PC-9 (cell line): Measurements from ENCODE around the gene THAP10. TPM values are rescaled to one million over a fixed set of nuclear protein-coding genes. Genes with fewer than 3 reads are reported as not detected.
"Not testable (repeated sequence)": the region's sequence is repeated elsewhere in the genome, so short reads cannot be mapped to it uniquely, and the experiment has no call there.

Source experiments
- BruUV-seq: library from RNA; stranded (reverse); fragments of 400-500 nt; replicated peaks from 2 replicates; lab custom pipeline; 2021; lab: Mats Ljungman, UMichigan
- CTCF ChIA-PET: fragments of 300-600 bp; sonication (Branson Sonifier 250); formaldehyde crosslinking; loops from one replicate; lab custom pipeline; 2022; ENCODE audit warnings: antibody characterized with exemption; lab: Charles Lee
- POLR2A ChIA-PET: fragments of 300-600 bp; sonication (Branson Sonifier 250); formaldehyde crosslinking; loops from one replicate; lab custom pipeline; 2022; ENCODE audit warnings: antibody characterized with exemption; ENCODE audit not compliant: unreplicated experiment; lab: Charles Lee
- DNase-seq, 2 experiments: peaks; one replicate each; pipeline versions ENCODE4 v3.0.0 to v3.0.0-alpha.2; 2015 to 2022; ENCODE audit warnings: mixed read lengths in 1 of 2
- H2AFZ ChIP-seq: fragments of 200-600 bp; sonication (generic); 2 replicates; pipeline ENCODE4 v1.8.1; 2017; ENCODE audit warnings: antibody characterized with exemption
- H3F3A ChIP-seq: fragments of 200-600 bp; sonication (generic); 2 replicates; pipeline ENCODE4 v1.8.1; 2017; ENCODE audit warnings: antibody characterized with exemption, mild to moderate bottlenecking, low read depth; ENCODE audit not compliant: insufficient read depth
- H3K27ac ChIP-seq: fragments of 200-600 bp; sonication (generic); 2 replicates; pipeline ENCODE4 v1.6.1; 2016; ENCODE audit warnings: mixed run types
- H3K27me3 ChIP-seq: fragments of 200-600 bp; sonication (generic); 2 replicates; pipeline ENCODE4 v1.6.1; 2016; ENCODE audit warnings: low read depth, mixed run types; ENCODE audit not compliant: insufficient read depth
- H3K36me3 ChIP-seq: fragments of 200-600 bp; sonication (generic); 2 replicates; pipeline ENCODE4 v1.6.1; 2016; ENCODE audit warnings: low read depth, mixed run types
- H3K4me1 ChIP-seq: fragments of 200-600 bp; sonication (generic); replicated peaks from 2 replicates; pipeline ENCODE4 v1.6.1; 2016; ENCODE audit warnings: mixed run types; ENCODE audit not compliant: insufficient read depth
- H3K4me2 ChIP-seq: fragments of 200-600 bp; sonication (generic); 2 replicates; pipeline ENCODE4 v1.6.1; 2017; ENCODE audit warnings: mixed run types
- H3K4me3 ChIP-seq: fragments of 200-600 bp; sonication (generic); 2 replicates; pipeline ENCODE4 v1.6.1; 2016; ENCODE audit warnings: mixed run types
- H3K79me2 ChIP-seq: fragments of 200-600 bp; sonication (generic); 2 replicates; pipeline ENCODE4 v1.6.1; 2017; ENCODE audit warnings: low read depth, mixed run types
- H3K9me2 ChIP-seq: fragments of 200-600 bp; sonication (generic); 2 replicates; pipeline ENCODE4 v1.8.1; 2017; ENCODE audit warnings: mild to moderate bottlenecking; ENCODE audit not compliant: insufficient read depth
- H3K9me3 ChIP-seq: fragments of 200-600 bp; sonication (generic); 2 replicates; pipeline ENCODE4 v1.8.1; 2016; ENCODE audit warnings: low read depth; ENCODE audit not compliant: insufficient read depth
- H4K20me1 ChIP-seq: fragments of 200-600 bp; sonication (generic); 2 replicates; pipeline ENCODE4 v1.8.1; 2017; ENCODE audit not compliant: insufficient read depth
- CTCF ChIP-seq: fragments of 200-600 bp; sonication (generic); conservative IDR thresholded peaks from 2 replicates; pipeline ENCODE4 v1.6.1; 2017; ENCODE audit warnings: mixed run types, antibody characterized with exemption, mild to moderate bottlenecking, moderate library complexity
- EZH2 ChIP-seq: fragments of 200-600 bp; sonication (generic); IDR thresholded peaks from 2 replicates; pipeline ENCODE4 v1.8.0; 2017; ENCODE audit warnings: antibody characterized with exemption, low read depth
- intact Hi-C: fragments of 100-400 bp; cut with micrococcal nuclease; formaldehyde crosslinking; loops from one replicate; pipeline ENCODE4 v1.10.0; 2022; ENCODE audit not compliant: unreplicated experiment
- total RNA-seq: library from RNA; stranded (reverse); gene quantifications from 2 replicates; pipeline ENCODE4 v1.2.3, GENCODE V29; 2021

The THAP10 gene
- total RNA-seq, 1 experiment from 2014 or later, result 5.5 TPM

GRCh38 chr15:70933411-70933810, 41.2 kb upstream of the THAP10 start:
- no peak overlapping the region for H3K4me2 ChIP-seq
- intact Hi-C loops, result no loop called here

GRCh38 chr15:70932397-70932796, 40.2 kb upstream of the THAP10 start:
- ChIA-PET POLR2A (no interaction called here), CTCF (no interaction called here)
- no TSS peak for BruUV-seq

More at GRCh38 chr15:70933411-70933810, 41.2 kb upstream of the THAP10 start:
- no peaks in the 10 kb centered on the region for H3K9me3 ChIP-seq
- no peak overlapping the region for H3K4me3 ChIP-seq
- DNase-seq, result no peak
- TF ChIP-seq CTCF (no peak), EZH2 (no peak)
- no peaks in the 10 kb centered on the region for H3K79me2 ChIP-seq
- no peaks in the 10 kb centered on the region for H3F3A ChIP-seq
- CTCF ChIA-PET, result no interaction called here
- no peaks in the 10 kb centered on the region for H3K9me2 ChIP-seq
- POLR2A ChIA-PET, result interaction anchor here (0.7 kb wide), 1 partner anchor 1899 kb away, joined by 6 read pairs; no protein-coding TSS in a partner anchor
- no peaks in the 10 kb centered on the region for H3K4me1 ChIP-seq
- no peak overlapping the region for H3K27ac ChIP-seq
- no peaks in the 10 kb centered on the region for H3K27me3 ChIP-seq
- BruUV-seq, result no TSS peak
- no peaks in the 10 kb centered on the region for H4K20me1 ChIP-seq
- no peak overlapping the region for H2AFZ ChIP-seq
- H3K36me3 ChIP-seq, result no peaks in the 10 kb centered on the region

GRCh38 chr15:70931821-70932220, 39.6 kb upstream of the THAP10 start:
- H3K4me2 ChIP-seq, result no peak overlapping the region
- BruUV-seq, result no TSS peak
- intact Hi-C loops, result no loop called here

More at GRCh38 chr15:70932397-70932796, 40.2 kb upstream of the THAP10 start:
- no peak overlapping the region for H3K4me2 ChIP-seq
- no peak for DNase-seq
- no peaks in the 10 kb centered on the region for H3K9me3 ChIP-seq
- no peak overlapping the region for H2AFZ ChIP-seq
- intact Hi-C loops, result no loop called here
- no peaks in the 10 kb centered on the region for H4K20me1 ChIP-seq
- no peaks in the 10 kb centered on the region for H3K36me3 ChIP-seq
- no peaks in the 10 kb centered on the region for H3K4me1 ChIP-seq
- no peaks in the 10 kb centered on the region for H3F3A ChIP-seq
- TF ChIP-seq EZH2, result no peak
- TF ChIP-seq CTCF, result no peak
- no peaks in the 10 kb centered on the region for H3K27me3 ChIP-seq
- no peak overlapping the region for H3K27ac ChIP-seq
- H3K9me2 ChIP-seq, result no peaks in the 10 kb centered on the region
- no peak overlapping the region for H3K4me3 ChIP-seq
- H3K79me2 ChIP-seq, result no peaks in the 10 kb centered on the region

GRCh38 chr15:70926914-70927313, 34.7 kb upstream of the THAP10 start:
- H3K36me3 ChIP-seq, H3K27me3 ChIP-seq, DNase-seq, H3F3A ChIP-seq, POLR2A ChIA-PET, H3K9me3 ChIP-seq, intact Hi-C loops, H2AFZ ChIP-seq, H3K9me2 ChIP-seq, H3K79me2 ChIP-seq, H3K4me1 ChIP-seq, H3K4me2 ChIP-seq, CTCF ChIA-PET, H3K27ac ChIP-seq, BruUV-seq, H4K20me1 ChIP-seq, H3K4me3 ChIP-seq: not testable (repeated sequence)

More at GRCh38 chr15:70931821-70932220, 39.6 kb upstream of the THAP10 start:
- no peaks in the 10 kb centered on the region for H3K79me2 ChIP-seq
- H3K9me3 ChIP-seq, result no peaks in the 10 kb centered on the region
- H2AFZ ChIP-seq, result no peak overlapping the region
- H3K36me3 ChIP-seq, result no peaks in the 10 kb centered on the region
- H3K27ac ChIP-seq, result no peak overlapping the region
- no peaks in the 10 kb centered on the region for H4K20me1 ChIP-seq
- CTCF ChIA-PET, result no interaction called here
- POLR2A ChIA-PET, result no interaction called here
- H3F3A ChIP-seq, result no peaks in the 10 kb centered on the region
- no peak for DNase-seq
- no peak overlapping the region for H3K4me3 ChIP-seq
- H3K27me3 ChIP-seq, result no peaks in the 10 kb centered on the region
- H3K9me2 ChIP-seq, result no peaks in the 10 kb centered on the region
- no peak for TF ChIP-seq CTCF
- TF ChIP-seq EZH2, result no peak
- H3K4me1 ChIP-seq, result no peaks in the 10 kb centered on the region
